HepG2 (cell line): Measurements from ENCODE around the gene TIFAB. TPM values are rescaled to one million over a fixed set of nuclear protein-coding genes. Genes with fewer than 3 reads are reported as not detected.

Experiments used
- BCL6 ChIP-seq: IDR thresholded peaks from 2 replicates; pipeline ENCODE4 v1.6.1; 2016; ENCODE audit warnings: missing genetic modification reagents, missing compliant biosample characterization
- BHLHE40 ChIP-seq: IDR thresholded peaks from 2 replicates; pipeline ENCODE4 v1.6.1; 2011; ENCODE audit warnings: low read length, improper control_type of control experiment
- ELF1 ChIP-seq: sonication (generic); formaldehyde crosslinking; IDR thresholded peaks from 2 replicates; pipeline ENCODE4 v1.4.0; 2020; ENCODE audit warnings: missing genetic modification reagents
- GATAD2A ChIP-seq: IDR thresholded peaks from 2 replicates; pipeline ENCODE4 v1.6.1; 2016
- GMEB2 ChIP-seq: IDR thresholded peaks from 2 replicates; pipeline ENCODE4 v1.6.1; 2016; ENCODE audit warnings: missing biosample characterization, missing genetic modification reagents, low read depth
- HMGXB3 ChIP-seq: sonication (generic); formaldehyde crosslinking; IDR thresholded peaks from 2 replicates; pipeline ENCODE4 v1.4.0; 2020; ENCODE audit warnings: missing genetic modification reagents, borderline replicate concordance
- IRX3 ChIP-seq: sonication (generic); formaldehyde crosslinking; IDR thresholded peaks from 2 replicates; pipeline ENCODE4 v1.8.1; 2023; ENCODE audit warnings: mild to moderate bottlenecking, low read depth, missing genetic modification reagents, borderline replicate concordance
- ISL2 ChIP-seq: sonication (generic); formaldehyde crosslinking; IDR thresholded peaks from 2 replicates; pipeline ENCODE4 v1.5.0; 2020; ENCODE audit warnings: missing genetic modification reagents
- MAFF ChIP-seq: IDR thresholded peaks from 2 replicates; pipeline ENCODE4 v1.6.1; 2011; ENCODE audit warnings: low read depth, low read length, improper control_type of control experiment
- MAFG ChIP-seq: sonication (generic); formaldehyde crosslinking; IDR thresholded peaks from 2 replicates; pipeline ENCODE4 v1.5.1; 2020; ENCODE audit warnings: mild to moderate bottlenecking, missing genetic modification reagents
- MAX ChIP-seq: IDR thresholded peaks from 2 replicates; pipeline ENCODE4 v1.6.1; 2012; ENCODE audit warnings: inconsistent platforms
- MBNL3 ChIP-seq: fragments of 250-450 bp; sonication (Bioruptor Pico); conservative IDR thresholded peaks from 2 replicates; pipeline ENCODE4 v1.8.0; 2022; ENCODE audit warnings: mild to moderate bottlenecking, inconsistent platforms
- MXD4 ChIP-seq: IDR thresholded peaks from 2 replicates; pipeline ENCODE4 v1.6.1; 2016; ENCODE audit warnings: mild to moderate bottlenecking, missing biosample characterization, missing genetic modification reagents
- NR2F2 ChIP-seq: IDR thresholded peaks from 2 replicates; pipeline ENCODE4 v1.6.1; 2012; ENCODE audit warnings: low read depth, inconsistent platforms, borderline replicate concordance
- NR3C1 ChIP-seq: sonication (generic); formaldehyde crosslinking; IDR thresholded peaks from 2 replicates; pipeline ENCODE4 v1.4.0; 2020; ENCODE audit warnings: missing genetic modification reagents
- RAD21 ChIP-seq: fragments of 450-650 bp; formaldehyde crosslinking; IDR thresholded peaks from 2 replicates; pipeline ENCODE4 v1.5.0; 2020; ENCODE audit warnings: mild to moderate bottlenecking
- SMC3 ChIP-seq: IDR thresholded peaks from 2 replicates; pipeline ENCODE4 v1.6.1; 2011; ENCODE audit warnings: low read length, improper control_type of control experiment
- TARDBP ChIP-seq: sonication (generic); formaldehyde crosslinking; IDR thresholded peaks from 2 replicates; pipeline ENCODE4 v1.8.0; 2022; ENCODE audit warnings: mild to moderate bottlenecking, missing genetic modification reagents
- TCF7 ChIP-seq: sonication (generic); IDR thresholded peaks from 2 replicates; pipeline ENCODE4 v1.6.1; 2016; ENCODE audit warnings: antibody characterized with exemption, low read depth
- ZFX ChIP-seq: sonication (generic); formaldehyde crosslinking; IDR thresholded peaks from 2 replicates; pipeline ENCODE4 v1.4.0; 2020; ENCODE audit warnings: mild to moderate bottlenecking, low read depth, missing genetic modification reagents, moderate library complexity
- ZNF232 ChIP-seq: sonication (generic); formaldehyde crosslinking; IDR thresholded peaks from 2 replicates; pipeline ENCODE4 v1.4.0; 2020; ENCODE audit warnings: missing genetic modification reagents, borderline replicate concordance
- ZNF33A ChIP-seq: sonication (generic); formaldehyde crosslinking; IDR thresholded peaks from 2 replicates; pipeline ENCODE4 v1.5.1; 2020; ENCODE audit warnings: missing genetic modification reagents, mild to moderate bottlenecking, moderate library complexity, borderline replicate concordance
- ZNF543 ChIP-seq: sonication (generic); formaldehyde crosslinking; IDR thresholded peaks from 2 replicates; pipeline ENCODE4 v1.4.0; 2020; ENCODE audit warnings: mild to moderate bottlenecking, missing genetic modification reagents
- ZNF562 ChIP-seq: sonication (generic); formaldehyde crosslinking; IDR thresholded peaks from 2 replicates; pipeline ENCODE4 v1.8.0; 2022; ENCODE audit warnings: missing genetic modification reagents, borderline replicate concordance
- ZNF674 ChIP-seq: sonication (generic); formaldehyde crosslinking; IDR thresholded peaks from 2 replicates; pipeline ENCODE4 v1.5.0; 2020; ENCODE audit warnings: low read depth, mild to moderate bottlenecking, missing genetic modification reagents
- ZNF772 ChIP-seq: sonication (generic); formaldehyde crosslinking; IDR thresholded peaks from 2 replicates; pipeline ENCODE4 v1.5.0; 2020; ENCODE audit warnings: mild to moderate bottlenecking, missing genetic modification reagents
- ZNF788 ChIP-seq: sonication (generic); formaldehyde crosslinking; IDR thresholded peaks from 2 replicates; pipeline ENCODE4 v1.5.0; 2020; ENCODE audit warnings: mild to moderate bottlenecking, missing genetic modification reagents, borderline replicate concordance
- polyA plus RNA-seq, 8 experiments: library from polyadenylated mRNA; depleted of rRNA in 3 of 8; stranded (reverse) in 7 of 8; unstranded in 1 of 8; fragments of >200 nt; fragmentation: Illumina TruSeq in 4 of 8; extraction: Trizol in 4 of 8; gene quantifications; 2 replicates each; pipeline versions ENCODE4 v1.2.1 to v1.2.3, GENCODE V29; 2011 to 2016; ENCODE audit warnings: low read depth in 4 of 8, missing spikeins in 1 of 8, mixed read lengths in 1 of 8; ENCODE audit not compliant: insufficient read depth in 1 of 8
- total RNA-seq, 5 experiments: library from RNA; depleted of rRNA; stranded (reverse); fragments of >200 nt; fragmentation: Illumina TruSeq; extraction: Trizol; gene quantifications; 2 replicates each; pipeline ENCODE4 v1.2.3, GENCODE V29; 2016; ENCODE audit warnings: low read depth in 1 of 5

The TIFAB gene
- total and polyA plus RNA-seq, 2 of the 13 experiments (the other 11 are each of a cell fraction or from before 2014, with no cell fraction given): not detected

GRCh38 chr5:135466178-135467050 lies 14.3 kb upstream of the TIFAB start (continued):
- no peak for TF ChIP-seq GMEB2
- no peak for TF ChIP-seq MBNL3 (CRISPR knock-in tag)
- no peak for TF ChIP-seq MAX
- no peak for TF ChIP-seq TARDBP
- TF ChIP-seq ZNF232 (CRISPR knock-in tag): no peak
- TF ChIP-seq HMGXB3 (CRISPR knock-in tag): 0 out of 2 replicates have a peak, but pooled peaks have one; percentile 28
- TF ChIP-seq ISL2 (CRISPR knock-in tag): no peak
- no peak for TF ChIP-seq ZNF562 (CRISPR knock-in tag)
- TF ChIP-seq SMC3: peak; percentile 60; the same call in 1 of the 2 replicates
- peak; percentile 98 for TF ChIP-seq RAD21 (CRISPR knock-in tag)
- no peak for TF ChIP-seq ZNF543 (CRISPR knock-in tag)
- TF ChIP-seq MAFF: no peak
- no peak for TF ChIP-seq MAFG (CRISPR knock-in tag)
- TF ChIP-seq GATAD2A (CRISPR knock-in tag): 0 out of 2 replicates have a peak, but pooled peaks have one; percentile 14
- no peak for TF ChIP-seq IRX3
- TF ChIP-seq NR2F2: no peak
- TF ChIP-seq ZNF772 (CRISPR knock-in tag): 0 out of 2 replicates have a peak, but pooled peaks have one; percentile 45
- TF ChIP-seq BCL6 (CRISPR knock-in tag): no peak
- TF ChIP-seq ZNF33A: no peak
- TF ChIP-seq ZNF674 (CRISPR knock-in tag): no peak
- peak; percentile 28; the same call in 1 of the 2 replicates for TF ChIP-seq ZNF788 (CRISPR knock-in tag)
- TF ChIP-seq ZFX (CRISPR knock-in tag): peak; percentile 33; the same call in 1 of the 2 replicates
- no peak for TF ChIP-seq TCF7
- TF ChIP-seq NR3C1 (CRISPR knock-in tag): no peak
- no peak for TF ChIP-seq BHLHE40
- no peak for TF ChIP-seq MXD4 (CRISPR knock-in tag)
- TF ChIP-seq ELF1 (CRISPR knock-in tag): no peak
